GM12878 (cell line): ENCODE measurements around the gene CCDC141. TPM values are rescaled to one million over a fixed set of nuclear protein-coding genes. Genes with fewer than 3 reads are reported as not detected.

ENCODE experiments used
- ATAC-seq: fragments of 200-7000 bp; cut with Tn5 transposase; 3 replicates; pipeline ENCODE4 v1.9.1; 2020; ENCODE audit warnings: mild to moderate bottlenecking, moderate library complexity
- BruUV-seq: library from RNA; stranded (reverse); fragments of 400-500 nt; replicated peaks from 2 replicates; lab custom pipeline; 2021; lab: Mats Ljungman, UMichigan
- CTCF ChIA-PET: fragments of 300-600 bp; sonication (Branson Sonifier 250); formaldehyde crosslinking; extraction: SDS; loops from one replicate; lab custom pipeline; 2021; ENCODE audit warnings: inconsistent platforms; lab: Yijun Ruan, JAX
- POLR2A ChIA-PET: fragments of 350-600 bp; formaldehyde crosslinking; extraction: SDS; loops from one replicate; lab custom pipeline; 2021; ENCODE audit warnings: inconsistent platforms; lab: Charles Lee
- RAD21 ChIA-PET: fragments of 300-600 bp; sonication (Branson Sonifier 250); formaldehyde crosslinking; loops from one replicate; lab custom pipeline; 2023; ENCODE audit warnings: antibody characterized with exemption; ENCODE audit not compliant: unreplicated experiment; lab: Charles Lee
- SMC1A ChIA-PET: fragments of 300-600 bp; sonication (Branson Sonifier 250); formaldehyde crosslinking; loops from one replicate; lab custom pipeline; 2023; ENCODE audit not compliant: unreplicated experiment, uncharacterized antibody; lab: Charles Lee
- DNase-seq: peaks from one replicate; pipeline ENCODE4 v3.0.0-alpha.2; 2011; ENCODE audit warnings: low read depth, low spot score
- FAIRE-seq: peaks from 3 replicates; lab custom pipeline; 2011; peaks lifted over from hg19 to GRCh38; lab: Jason Lieb, UNC
- H2AFZ ChIP-seq: 2 replicates; pipeline ENCODE4 v1.6.0; 2011; ENCODE audit warnings: low read depth, low read length, control low read depth; ENCODE audit not compliant: control insufficient read depth
- H3K27ac ChIP-seq: 2 replicates; pipeline ENCODE4 v1.5.1; 2011; ENCODE audit warnings: control low read depth; ENCODE audit not compliant: control insufficient read depth, insufficient read depth
- H3K27me3 ChIP-seq, 2 experiments: replicated peaks in 1 of 2; 2 replicates each; pipeline versions ENCODE4 v1.6.0 to v1.6.1; 2011; ENCODE audit warnings: low read length in 1 of 2; ENCODE audit not compliant: control insufficient read depth in 2 of 2, insufficient read depth in 2 of 2
- H3K36me3 ChIP-seq, 2 experiments: 2 replicates each; pipeline ENCODE4 v1.5.1; 2011; ENCODE audit warnings: low read length in 1 of 2; ENCODE audit not compliant: control insufficient read depth in 2 of 2, insufficient read depth in 2 of 2
- H3K4me1 ChIP-seq: 2 replicates; pipeline ENCODE4 v1.6.1; 2011; ENCODE audit warnings: mild to moderate bottlenecking, low read length, moderate library complexity, mixed read lengths; ENCODE audit not compliant: control insufficient read depth, insufficient read depth
- H3K4me2 ChIP-seq: 2 replicates; pipeline ENCODE4 v1.6.0; 2011; ENCODE audit warnings: control low read depth; ENCODE audit not compliant: control insufficient read depth, insufficient read depth
- H3K4me3 ChIP-seq: fragments of 200-600 bp; sonication (generic); 2 replicates; pipeline ENCODE4 v1.5.1; 2016
- H3K79me2 ChIP-seq: 2 replicates; pipeline ENCODE4 v1.6.0; 2011; ENCODE audit warnings: low read length; ENCODE audit not compliant: control insufficient read depth, insufficient read depth
- H3K9ac ChIP-seq: 2 replicates; pipeline ENCODE4 v1.8.0; 2011; ENCODE audit warnings: low read length, control low read depth, mixed read lengths; ENCODE audit not compliant: control insufficient read depth, insufficient read depth
- H3K9me3 ChIP-seq: replicated peaks from 3 replicates; pipeline ENCODE4 v1.5.1; 2011; ENCODE audit warnings: mild to moderate bottlenecking, low read length; ENCODE audit not compliant: control insufficient read depth, insufficient read depth
- H4K20me1 ChIP-seq: 2 replicates; pipeline ENCODE4 v1.6.0; 2011; ENCODE audit not compliant: control insufficient read depth, insufficient read depth
- BACH1 ChIP-seq: fragments of 450-650 bp; IDR thresholded peaks from 2 replicates; pipeline ENCODE4 v1.6.1; 2017; ENCODE audit warnings: mild to moderate bottlenecking, borderline replicate concordance
- CHD4 ChIP-seq: fragments of 200-600 bp; sonication (generic); IDR thresholded peaks from 2 replicates; pipeline ENCODE4 v1.6.1; 2016; ENCODE audit warnings: mild to moderate bottlenecking
- ETV6 ChIP-seq, 2 experiments: fragments of 450-650 bp in 1 of 2; IDR thresholded peaks in 1 of 2; conservative IDR thresholded peaks in 1 of 2; 2 replicates each; pipeline ENCODE4 v1.6.1; 2014; ENCODE audit warnings: antibody characterized with exemption in 1 of 2, borderline replicate concordance in 1 of 2, low read depth in 1 of 2, mild to moderate bottlenecking in 1 of 2, moderate library complexity in 1 of 2
- FOS ChIP-seq: IDR thresholded peaks from 3 replicates; pipeline ENCODE4 v1.6.1; 2011; ENCODE audit warnings: borderline replicate concordance; ENCODE audit not compliant: insufficient read length; ENCODE audit errors: extremely low read depth
- TAF1 ChIP-seq: IDR thresholded peaks from 2 replicates; pipeline ENCODE4 v1.6.1; 2011; ENCODE audit warnings: mild to moderate bottlenecking, low read depth, low read length, borderline replicate concordance
- WGBS: methylation state at CpG from one replicate; pipeline ENCODE4 v1.1.6; 2016; ENCODE audit warnings: low lambda C conversion rate; ENCODE audit not compliant: insufficient replicate concordance, insufficient coverage; ENCODE audit errors: missing lambda C conversion rate; 5-methylcytosine and 5-hydroxymethylcytosine counted together
- in situ Hi-C: fragments of 300-500 bp; cut with MboI; formaldehyde crosslinking; loops from 9 replicates; pipeline ENCODE4 v1.14.3; 2018; ENCODE audit warnings: mixed read lengths
- intact Hi-C: fragments of 100-400 bp; cut with micrococcal nuclease; formaldehyde crosslinking; loops from one replicate; pipeline ENCODE4 v1.14.2; 2022; ENCODE audit not compliant: unreplicated experiment
- polyA plus RNA-seq, 11 experiments: library from polyadenylated mRNA; depleted of rRNA in 4 of 11; unstranded in 6 of 11; stranded (reverse) in 5 of 11; fragments of >200 nt; fragmentation: Nextera tagmentation in 4 of 11; fragmentation: Illumina TruSeq in 1 of 11; extraction: Ambion mirVana in 4 of 11; extraction: Trizol in 1 of 11; gene quantifications; 1 replicate in 1 of 11; 2 replicates in 10 of 11; pipeline versions ENCODE4 v1.2.1 to v1.2.3, GENCODE V29; 2011 to 2016; ENCODE audit warnings: inconsistent platforms in 2 of 11, missing spikeins in 2 of 11, low read depth in 1 of 11
- total RNA-seq, 4 experiments: library from RNA; depleted of rRNA in 3 of 4; stranded (reverse); fragments of >200 nt in 3 of 4; fragmentation: Illumina TruSeq in 1 of 4; extraction: Trizol in 1 of 4; gene quantifications; 2 replicates each; pipeline versions ENCODE4 v1.2.1 to v1.2.3, GENCODE V29; 2013 to 2021
- TF ChIP-seq, protein P1 (sequence below): fragments of 450-650 bp; IDR thresholded peaks from 2 replicates; pipeline ENCODE4 v1.6.1; 2016; ENCODE audit warnings: mild to moderate bottlenecking, moderate library complexity, borderline replicate concordance

The CCDC141 gene
- total and polyA plus RNA-seq, 10 of the 15 experiments (the other 5 are each of a cell fraction or from before 2014, with no cell fraction given), result 0.84 to 12.5 (median 3.6) TPM

DNA sequence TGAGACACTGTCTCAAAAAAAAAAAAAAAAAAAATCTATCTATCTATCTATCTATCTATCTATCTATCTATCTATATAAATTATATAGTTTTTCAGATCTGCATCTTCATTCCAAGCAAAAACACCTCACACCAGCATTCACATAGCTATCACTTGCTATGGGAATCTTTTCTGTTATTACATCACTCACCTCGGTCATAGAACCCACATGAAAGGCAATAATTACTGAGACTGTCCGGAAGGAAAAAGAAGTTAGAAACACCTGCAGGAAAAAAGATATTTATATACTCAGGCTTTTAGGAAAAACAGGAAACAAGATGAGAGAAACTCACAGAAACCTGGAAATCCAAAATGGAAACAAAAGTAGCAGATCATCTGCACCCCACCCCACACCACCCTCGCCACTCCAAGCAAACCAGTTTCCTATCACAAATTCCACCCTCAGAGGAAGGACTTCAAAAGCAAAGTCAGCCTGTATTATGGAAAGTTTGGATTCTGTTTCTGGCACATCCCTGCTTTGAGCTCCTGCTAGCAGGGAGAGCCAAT lies 21.9 kb upstream of the CCDC141 start:
- Histone ChIP-seq H3K4me1 (no peaks in the 10 kb centered on the region), H3K4me3 (no peak overlapping the region), H3K9ac (no peak overlapping the region), H3K9me3 (peaks cover 1% of the 10 kb centered on the region), H4K20me1 (no peaks in the 10 kb centered on the region), H3K27me3 (no peaks in the 10 kb centered on the region), H2AFZ (no peak overlapping the region), H3K27ac (no peak overlapping the region), H3K79me2 (no peaks in the 10 kb centered on the region), H3K36me3 (no peaks in the 10 kb centered on the region), H3K4me2 (no peak overlapping the region)
- no peak for FAIRE-seq
- intact Hi-C loops (no loop called here), in situ Hi-C loops (no loop called here)
- ATAC-seq, result no peak
- ChIA-PET CTCF (interaction anchor here (1.6 kb wide), 1 partner anchor 185 kb away, joined by 3 read pairs; no protein-coding TSS in a partner anchor), SMC1A (interaction anchor here (0.7 to 1.4 kb wide), 2 partner anchors 23 to 147 kb away, joined by 3 read pairs; no protein-coding TSS in a partner anchor), POLR2A (interaction anchor here (0.6 to 1.2 kb wide), 2 partner anchors 22 to 208 kb away, joined by 3 to 9 read pairs; no protein-coding TSS in a partner anchor), RAD21 (no interaction called here)
- TF ChIP-seq CHD4, result no peak
- no TSS peak for BruUV-seq
- DNase-seq, result no peak
- WGBS, result 48% methylated on average over 3 of the region's 3 CpGs

DNA sequence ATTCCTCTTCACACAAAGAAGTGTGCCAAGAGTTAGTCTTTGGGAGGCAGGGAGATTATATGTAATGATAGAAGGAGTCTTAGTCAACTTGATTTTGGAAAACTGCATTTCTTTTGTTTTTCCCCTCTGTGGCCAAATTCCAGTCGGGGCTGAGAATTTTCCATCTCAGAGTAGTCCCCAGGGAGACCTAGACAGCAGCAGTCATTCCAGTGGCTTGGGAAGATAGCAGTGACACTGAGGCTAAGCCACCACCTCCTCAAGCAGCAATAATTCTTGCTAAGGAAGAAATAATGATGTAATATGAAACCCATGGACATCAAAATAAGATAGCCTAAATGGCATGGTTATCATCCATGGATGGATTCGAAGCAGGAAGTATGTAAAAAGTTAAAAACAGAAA lies 21.0 kb upstream of the CCDC141 start:
- no peaks in the 10 kb centered on the region for H3K27me3 ChIP-seq
- H4K20me1 ChIP-seq, result no peaks in the 10 kb centered on the region
- POLR2A ChIA-PET, result interaction anchor here (0.6 to 1.2 kb wide), 3 partner anchors 23 to 589 kb away, joined by 3 to 9 read pairs (median 3); no protein-coding TSS in a partner anchor
- SMC1A ChIA-PET, result interaction anchor here (1.4 kb wide), 1 partner anchor 24 kb away, joined by 3 read pairs; no protein-coding TSS in a partner anchor
- DNase-seq (no peak), FAIRE-seq (no peak), ATAC-seq (no peak)
- no peak overlapping the region for H3K9ac ChIP-seq
- 49% methylated on average over 2 of the region's 2 CpGs for WGBS
- no peak overlapping the region for H3K4me3 ChIP-seq
- H3K4me1 ChIP-seq, result no peaks in the 10 kb centered on the region
- H3K9me3 ChIP-seq, result peaks cover 1% of the 10 kb centered on the region
- CTCF ChIA-PET, result no interaction called here
- H3K27ac ChIP-seq, result no peak overlapping the region
- no peaks in the 10 kb centered on the region for H3K79me2 ChIP-seq
- no peaks in the 10 kb centered on the region for H3K36me3 ChIP-seq
- intact Hi-C loops (no loop called here), in situ Hi-C loops (no loop called here)
- H2AFZ ChIP-seq, result no peak overlapping the region
- H3K4me2 ChIP-seq, result no peak overlapping the region
- RAD21 ChIA-PET, result no interaction called here
- BruUV-seq, result no TSS peak
- TF ChIP-seq TAF1 (no peak), FOS (no peak), ETV6 (conservative IDR thresholded peaks at IDR 0.05 in 1 of 2, IDR thresholded peaks at IDR 0.05 in 1 of 2; ENCODE audit: borderline replicate concordance in 1 of 2, low read depth in 1 of 2) (no peak), BACH1 (no peak)
- TF ChIP-seq, protein P1, sequence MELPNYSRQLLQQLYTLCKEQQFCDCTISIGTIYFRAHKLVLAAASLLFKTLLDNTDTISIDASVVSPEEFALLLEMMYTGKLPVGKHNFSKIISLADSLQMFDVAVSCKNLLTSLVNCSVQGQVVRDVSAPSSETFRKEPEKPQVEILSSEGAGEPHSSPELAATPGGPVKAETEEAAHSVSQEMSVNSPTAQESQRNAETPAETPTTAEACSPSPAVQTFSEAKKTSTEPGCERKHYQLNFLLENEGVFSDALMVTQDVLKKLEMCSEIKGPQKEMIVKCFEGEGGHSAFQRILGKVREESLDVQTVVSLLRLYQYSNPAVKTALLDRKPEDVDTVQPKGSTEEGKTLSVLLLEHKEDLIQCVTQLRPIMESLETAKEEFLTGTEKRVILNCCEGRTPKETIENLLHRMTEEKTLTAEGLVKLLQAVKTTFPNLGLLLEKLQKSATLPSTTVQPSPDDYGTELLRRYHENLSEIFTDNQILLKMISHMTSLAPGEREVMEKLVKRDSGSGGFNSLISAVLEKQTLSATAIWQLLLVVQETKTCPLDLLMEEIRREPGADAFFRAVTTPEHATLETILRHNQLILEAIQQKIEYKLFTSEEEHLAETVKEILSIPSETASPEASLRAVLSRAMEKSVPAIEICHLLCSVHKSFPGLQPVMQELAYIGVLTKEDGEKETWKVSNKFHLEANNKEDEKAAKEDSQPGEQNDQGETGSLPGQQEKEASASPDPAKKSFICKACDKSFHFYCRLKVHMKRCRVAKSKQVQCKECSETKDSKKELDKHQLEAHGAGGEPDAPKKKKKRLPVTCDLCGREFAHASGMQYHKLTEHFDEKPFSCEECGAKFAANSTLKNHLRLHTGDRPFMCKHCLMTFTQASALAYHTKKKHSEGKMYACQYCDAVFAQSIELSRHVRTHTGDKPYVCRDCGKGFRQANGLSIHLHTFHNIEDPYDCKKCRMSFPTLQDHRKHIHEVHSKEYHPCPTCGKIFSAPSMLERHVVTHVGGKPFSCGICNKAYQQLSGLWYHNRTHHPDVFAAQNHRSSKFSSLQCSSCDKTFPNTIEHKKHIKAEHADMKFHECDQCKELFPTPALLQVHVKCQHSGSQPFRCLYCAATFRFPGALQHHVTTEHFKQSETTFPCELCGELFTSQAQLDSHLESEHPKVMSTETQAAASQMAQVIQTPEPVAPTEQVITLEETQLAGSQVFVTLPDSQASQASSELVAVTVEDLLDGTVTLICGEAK, result no peak
